Sigmoid colon (tissue), 7 donors: ENCODE measurements around the gene RNF212. TPM values are rescaled to one million over a fixed set of nuclear protein-coding genes. Genes with fewer than 3 reads are reported as not detected.

Source experiments
- DNase-seq: peaks from one replicate; pipeline ENCODE4 v3.0.0-alpha.2; 2019
- H3K27ac ChIP-seq, 4 donors: fragments of 200-600 bp; sonication (generic); one replicate each; pipeline ENCODE4 v1.5.1; 2016 to 2019; ENCODE audit warnings: mild to moderate bottlenecking in 1 of 4
- H3K27me3 ChIP-seq, 3 donors: fragments of 200-600 bp; sonication (generic); one replicate each; pipeline ENCODE4 v1.5.1; 2019; ENCODE audit warnings: mild to moderate bottlenecking in 1 of 3
- H3K36me3 ChIP-seq, 4 donors: fragments of 200-600 bp; sonication (generic); one replicate each; pipeline ENCODE4 v1.5.1; 2016 to 2019
- H3K4me1 ChIP-seq, 4 donors: fragments of 200-600 bp; sonication (generic); one replicate each; pipeline ENCODE4 v1.5.1; 2017 to 2019
- H3K4me3 ChIP-seq, 4 donors: fragments of 200-600 bp; sonication (generic); one replicate each; pipeline ENCODE4 v1.5.1; 2017 to 2019; ENCODE audit warnings: mild to moderate bottlenecking in 2 of 4, moderate library complexity in 1 of 4
- H3K9me3 ChIP-seq, 4 donors: fragments of 200-600 bp in 3 of 4; sonication (generic) in 3 of 4; one replicate each; pipeline versions ENCODE4 v1.5.1 to v1.6.1; 2013 to 2019
- EP300 ChIP-seq, 4 donors: sonication (generic); formaldehyde crosslinking; IDR thresholded peaks; one replicate each; pipeline ENCODE4 v1.6.1; 2017; ENCODE audit warnings: antibody characterized with exemption in 4 of 4
- POLR2A ChIP-seq, 2 donors: fragments of 450-650 bp; IDR thresholded peaks; one replicate each; pipeline ENCODE4 v1.6.1; 2016; ENCODE audit warnings: antibody characterized with exemption in 2 of 2, mild to moderate bottlenecking in 2 of 2, moderate library complexity in 2 of 2
- POLR2AphosphoS5 ChIP-seq, 4 donors: sonication (generic); formaldehyde crosslinking; IDR thresholded peaks; one replicate each; pipeline ENCODE4 v1.6.1; 2017; ENCODE audit warnings: antibody characterized with exemption in 4 of 4
- WGBS, 2 donors: extraction: QIAGEN DNeasy Blood & Tissue Kit; methylation state at CpG; one replicate each; pipeline ENCODE4 v1.1.7; 2013; 5-methylcytosine and 5-hydroxymethylcytosine counted together
- intact Hi-C: fragments of 100-400 bp; cut with DNase I; formaldehyde crosslinking; loops from one replicate; pipeline ENCODE4 v1.15.1; 2023
- polyA plus RNA-seq, 3 donors: library from polyadenylated mRNA; stranded (reverse); fragments of 200-250 nt; gene quantifications; one replicate each; pipeline ENCODE4 v1.2.3, GENCODE V29; 2013
- total RNA-seq, 4 donors: library from RNA; depleted of rRNA; stranded (reverse); fragments of >200 nt; gene quantifications; one replicate each; pipeline ENCODE4 v1.1.0, GENCODE V29; 2016
- TF ChIP-seq, protein P1 (sequence below), 4 experiments: fragments of 450-650 bp in 3 of 4; fragments of 200-600 bp in 1 of 4; IDR thresholded peaks; one replicate each; pipeline ENCODE4 v1.5.1; 2016 to 2019; ENCODE audit warnings: antibody characterized with exemption in 4 of 4, mild to moderate bottlenecking in 3 of 4, moderate library complexity in 2 of 4
- donor health status: healthy with polysubstance abuse.
- donor health status: Bipolar disorder and iron deficiency.
- donor health status: healthy.

RNF212 gene
- total and polyA plus RNA-seq, 7 donors = 0.60 to 12.8 (median 4.0) TPM; not detected in 1

DNA sequence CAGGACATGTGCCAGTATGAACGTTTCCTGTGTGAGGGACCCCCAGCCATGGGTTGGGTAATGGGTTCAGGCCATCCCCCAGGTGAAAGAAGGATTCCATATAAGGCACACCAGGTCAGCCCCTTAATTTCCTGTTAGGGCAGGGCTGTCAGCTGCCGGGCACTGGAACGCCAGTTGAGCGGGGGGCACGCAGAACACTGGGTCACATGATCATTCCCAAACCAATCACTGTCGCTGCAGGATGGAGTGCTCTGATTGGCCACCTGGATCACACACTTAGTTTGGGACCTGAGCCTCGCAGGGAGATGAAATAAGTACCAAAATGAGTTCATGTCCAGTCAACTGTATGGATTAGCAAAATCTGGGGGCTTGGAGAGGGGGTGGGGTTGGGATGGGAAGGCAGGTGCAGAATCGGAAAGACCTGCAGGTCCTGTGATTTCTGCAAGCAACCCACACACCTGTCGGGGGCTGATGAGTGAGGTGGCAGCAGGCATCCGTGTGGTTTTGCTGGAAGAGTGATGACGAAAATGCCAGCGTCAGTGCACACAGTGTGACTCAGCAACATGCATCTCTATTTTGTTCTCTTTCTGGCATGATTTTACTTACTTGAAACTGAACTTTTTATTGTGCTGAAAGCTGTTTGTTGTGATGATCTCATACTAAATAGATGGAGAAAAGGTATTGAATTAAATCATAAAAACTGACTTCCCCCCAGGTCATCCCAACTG is 32.2 kb downstream of the RNF212 start:
- no peak for DNase-seq
- Histone ChIP-seq H3K4me3 (no peak overlapping the region), H3K4me1 (no peaks in the 10 kb centered on the region), H3K9me3 (no peaks in the 10 kb centered on the region), H3K27me3 (peaks cover 0 to 38% (median 8%) of the 10 kb centered on the region in 3 donors), H3K36me3 (no peaks in the 10 kb centered on the region), H3K27ac (no peak overlapping the region)
- 69 to 81% methylated on average over 12 of the region's 12 CpGs for WGBS, 2 donors
- TF ChIP-seq EP300 (IDR thresholded peaks at IDR 0.05) = no peak
- no peak for TF ChIP-seq POLR2AphosphoS5 (IDR thresholded peaks at IDR 0.05)
- TF ChIP-seq, protein P1, sequence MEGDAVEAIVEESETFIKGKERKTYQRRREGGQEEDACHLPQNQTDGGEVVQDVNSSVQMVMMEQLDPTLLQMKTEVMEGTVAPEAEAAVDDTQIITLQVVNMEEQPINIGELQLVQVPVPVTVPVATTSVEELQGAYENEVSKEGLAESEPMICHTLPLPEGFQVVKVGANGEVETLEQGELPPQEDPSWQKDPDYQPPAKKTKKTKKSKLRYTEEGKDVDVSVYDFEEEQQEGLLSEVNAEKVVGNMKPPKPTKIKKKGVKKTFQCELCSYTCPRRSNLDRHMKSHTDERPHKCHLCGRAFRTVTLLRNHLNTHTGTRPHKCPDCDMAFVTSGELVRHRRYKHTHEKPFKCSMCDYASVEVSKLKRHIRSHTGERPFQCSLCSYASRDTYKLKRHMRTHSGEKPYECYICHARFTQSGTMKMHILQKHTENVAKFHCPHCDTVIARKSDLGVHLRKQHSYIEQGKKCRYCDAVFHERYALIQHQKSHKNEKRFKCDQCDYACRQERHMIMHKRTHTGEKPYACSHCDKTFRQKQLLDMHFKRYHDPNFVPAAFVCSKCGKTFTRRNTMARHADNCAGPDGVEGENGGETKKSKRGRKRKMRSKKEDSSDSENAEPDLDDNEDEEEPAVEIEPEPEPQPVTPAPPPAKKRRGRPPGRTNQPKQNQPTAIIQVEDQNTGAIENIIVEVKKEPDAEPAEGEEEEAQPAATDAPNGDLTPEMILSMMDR (IDR thresholded peaks at IDR 0.05) = no peak
- no peak for TF ChIP-seq POLR2A (IDR thresholded peaks at IDR 0.05)
- intact Hi-C loops = no loop called here

DNA sequence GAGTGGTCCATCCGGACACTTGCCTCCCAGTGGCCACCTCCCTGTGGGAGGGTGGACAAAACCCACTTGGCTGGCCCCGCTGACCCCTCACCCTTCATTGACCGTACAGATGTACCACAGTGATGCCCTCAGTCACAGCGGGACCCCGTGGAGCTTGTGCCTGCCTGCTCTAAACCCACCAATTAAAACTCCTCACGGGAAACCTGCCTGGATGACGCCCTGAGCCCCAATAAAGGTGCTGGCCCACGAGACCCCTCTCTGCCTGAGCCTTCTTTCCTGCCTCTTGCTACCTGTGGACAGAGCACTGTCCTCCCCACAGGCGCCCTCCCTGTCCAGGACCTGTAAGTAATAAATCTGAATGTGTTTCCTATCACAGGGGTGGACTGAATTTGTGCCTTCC is 32.9 kb downstream of the RNF212 start:
- Histone ChIP-seq H3K36me3 (no peaks in the 10 kb centered on the region), H3K4me3 (no peak overlapping the region), H3K4me1 (no peaks in the 10 kb centered on the region), H3K9me3 (no peaks in the 10 kb centered on the region), H3K27ac (no peak overlapping the region), H3K27me3 (peaks cover 0 to 31% (median 8%) of the 10 kb centered on the region in 3 donors)
- 88 to 91% methylated on average over 9 of the region's 9 CpGs for WGBS, 2 donors
- intact Hi-C loops = no loop called here
- no peak for TF ChIP-seq EP300 (IDR thresholded peaks at IDR 0.05)
- TF ChIP-seq, protein P1 (IDR thresholded peaks at IDR 0.05) = no peak
- no peak for TF ChIP-seq POLR2AphosphoS5 (IDR thresholded peaks at IDR 0.05)
- no peak for TF ChIP-seq POLR2A (IDR thresholded peaks at IDR 0.05)
- DNase-seq = no peak

DNA sequence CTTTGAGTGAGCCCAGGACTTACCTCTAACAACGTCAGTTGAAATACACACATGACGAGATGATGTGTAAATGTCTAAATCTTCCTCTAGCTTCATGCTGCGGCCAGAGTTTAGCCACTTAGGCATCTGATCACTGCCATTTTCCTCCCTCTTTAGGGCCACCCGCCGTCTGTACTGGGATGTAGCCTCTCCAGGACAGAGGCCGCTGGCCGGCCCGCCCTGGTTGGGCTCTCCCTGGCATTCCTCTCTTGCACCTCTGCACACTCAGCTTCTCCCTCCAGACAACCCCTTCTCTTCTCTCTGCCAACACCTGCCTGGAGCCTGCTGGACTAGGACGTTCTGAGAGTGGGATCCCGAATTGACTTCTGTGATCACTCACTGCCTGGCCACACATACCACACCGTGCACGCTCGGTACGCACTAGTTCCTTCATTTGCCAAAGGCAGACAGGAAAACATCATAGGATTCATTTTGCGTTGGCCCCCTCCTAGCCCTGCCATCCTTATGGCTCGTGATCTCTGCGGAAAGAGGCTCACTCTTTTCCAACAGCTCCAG is 33.6 kb downstream of the RNF212 start:
- Histone ChIP-seq H3K27me3 (peaks cover 0 to 29% (median 8%) of the 10 kb centered on the region in 3 donors), H3K9me3 (no peaks in the 10 kb centered on the region), H3K27ac (no peak overlapping the region), H3K4me1 (no peaks in the 10 kb centered on the region), H3K4me3 (no peak overlapping the region), H3K36me3 (no peaks in the 10 kb centered on the region)
- intact Hi-C loops = no loop called here
- DNase-seq = no peak
- TF ChIP-seq, protein P1 (IDR thresholded peaks at IDR 0.05) = no peak
- TF ChIP-seq POLR2A (IDR thresholded peaks at IDR 0.05) = no peak
- TF ChIP-seq EP300 (IDR thresholded peaks at IDR 0.05) = no peak
- TF ChIP-seq POLR2AphosphoS5 (IDR thresholded peaks at IDR 0.05) = no peak
- WGBS, 2 donors = 89 to 90% methylated on average over 17 of the region's 17 CpGs

DNA sequence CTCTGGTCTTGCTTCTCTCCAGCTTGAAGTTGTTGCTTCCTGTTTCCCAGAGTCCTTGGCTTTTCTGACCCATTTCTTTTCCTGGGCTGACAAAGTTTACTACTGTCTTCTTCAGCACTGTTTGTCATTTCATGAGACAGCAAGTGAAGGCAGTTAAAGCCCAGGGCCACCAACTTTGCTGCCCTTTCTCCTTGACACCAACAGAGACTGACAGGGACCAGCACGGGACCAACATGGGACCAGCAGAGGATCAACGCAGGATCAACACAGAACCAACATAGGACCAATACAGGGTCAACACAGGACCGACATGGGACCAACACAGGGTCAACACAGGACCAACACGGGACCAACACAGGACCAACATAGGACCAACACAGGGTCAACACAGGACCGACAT is 34.9 kb downstream of the RNF212 start:
- intact Hi-C loops = no loop called here
- Histone ChIP-seq H3K36me3 (no peaks in the 10 kb centered on the region), H3K9me3 (no peaks in the 10 kb centered on the region), H3K4me3 (no peak overlapping the region), H3K4me1 (no peaks in the 10 kb centered on the region), H3K27ac (no peak overlapping the region), H3K27me3 (peaks cover 0 to 34% (median 8%) of the 10 kb centered on the region in 3 donors)
- TF ChIP-seq POLR2A (IDR thresholded peaks at IDR 0.05) = no peak
- TF ChIP-seq, protein P1 (IDR thresholded peaks at IDR 0.05) = no peak
- WGBS, 2 donors = 93 to 95% methylated on average over 5 of the region's 5 CpGs
- DNase-seq = no peak
